Adrenal gland (tissue), 12 donors: ENCODE results near the gene KLK14. TPM values are rescaled to one million over a fixed set of nuclear protein-coding genes. Genes with fewer than 3 reads are reported as not detected.
A peak's percentile ranks its signal among the peaks of the same experiment; 100 is the strongest.

Source experiments
- DNase-seq, 7 donors: peaks; one replicate each; pipeline ENCODE4 v3.0.0-alpha.2; 2019 to 2020
- H3K27ac ChIP-seq, 5 donors: fragments of 200-600 bp; sonication (generic) in 4 of 5; 1 replicate in 3 of 5; 2 replicates in 2 of 5; pipeline versions ENCODE4 v1.5.1 to v1.8.0; 2016 to 2020; ENCODE audit warnings: mild to moderate bottlenecking in 1 of 5
- H3K27me3 ChIP-seq: fragments of 200-600 bp; 2 replicates; pipeline ENCODE4 v1.8.0; 2021
- H3K36me3 ChIP-seq, 2 donors: fragments of 200-600 bp; replicated peaks in 1 of 2; 1 replicate in 1 of 2; 2 replicates in 1 of 2; pipeline versions ENCODE4 v1.5.1 to v1.8.0; 2018 to 2022
- H3K4me1 ChIP-seq, 2 donors: fragments of 200-600 bp; replicated peaks in 1 of 2; 1 replicate in 1 of 2; 2 replicates in 1 of 2; pipeline versions ENCODE4 v1.5.1 to v1.8.0; 2018 to 2021
- H3K4me3 ChIP-seq, 4 donors: fragments of 200-600 bp; sonication (generic) in 3 of 4; one replicate each; pipeline ENCODE4 v1.5.1; 2016 to 2018
- H3K9me3 ChIP-seq, 3 donors: fragments of 200-600 bp; sonication (generic) in 1 of 3; replicated peaks in 1 of 3; 1 replicate in 2 of 3; 2 replicates in 1 of 3; pipeline versions ENCODE4 v1.5.1 to v1.8.0; 2016 to 2021
- POLR2A ChIP-seq, 2 donors: fragments of 450-650 bp; IDR thresholded peaks; one replicate each; pipeline ENCODE4 v1.6.1; 2017; ENCODE audit warnings: antibody characterized with exemption in 2 of 2, mild to moderate bottlenecking in 2 of 2, moderate library complexity in 1 of 2
- whole genome bisulfite sequencing, 4 donors: extraction: QIAGEN DNeasy Blood & Tissue Kit in 2 of 4; methylation state at CpG; one replicate each; pipeline versions ENCODE4 v1.1.5 to v1.1.7; 2013 to 2017; 5-methylcytosine and 5-hydroxymethylcytosine counted together
- intact Hi-C, 2 donors: fragments of 100-400 bp; cut with DNase I; formaldehyde crosslinking; loops; one replicate each; pipeline versions ENCODE4 v1.14.1 to v1.15.0; 2022 to 2023
- polyA plus RNA-seq, 3 donors: library from polyadenylated mRNA; stranded (reverse); fragments of 200-250 nt in 2 of 3; fragments of 350-450 nt in 1 of 3; fragmentation: Illumina TruSeq in 1 of 3; extraction: RNeasy Lipid Tissue Mini Kit (QIAGEN cat#74804) in 1 of 3; gene quantifications; one replicate each; pipeline ENCODE4 v1.2.3, GENCODE V29; 2013 to 2014
- total RNA-seq, 9 donors: library from RNA; depleted of rRNA in 4 of 9; stranded (reverse); fragments of >200 nt in 4 of 9; fragments of 120-200 nt in 1 of 9; fragmentation: NEBNext Ultra II Directional in 1 of 9; extraction: Animal tissue kit (Norgen Biotek cat#: 25700) in 1 of 9; gene quantifications; one replicate each; pipeline versions ENCODE4 v1.1.0 to v1.2.4, GENCODE V29; 2013 to 2023
- TF ChIP-seq, protein P1 (sequence below), 6 experiments: fragments of 450-650 bp in 4 of 6; fragments of 200-600 bp in 2 of 6; sonication (generic) in 1 of 6; IDR thresholded peaks; 1 replicate in 5 of 6; 2 replicates in 1 of 6; pipeline versions ENCODE4 v1.5.1 to v1.8.0; 2016 to 2021; ENCODE audit warnings: antibody characterized with exemption in 6 of 6, mild to moderate bottlenecking in 2 of 6, moderate library complexity in 1 of 6
- donor health status: healthy with polysubstance abuse.
- donor health status: Bipolar disorder and iron deficiency.
- donor health status: DM: yes; HTN: yes; CAD: no.
- donor health status: DM: no; HTN: no; CAD: no.
- donor health status: DM: no; HTN: no; CAD: no.
- donor health status: DM: yes; HTN: yes; CAD: no.

KLK14 gene
- total and polyA plus RNA-seq, 12 donors = 0.25 to 0.81 (median 0.57) TPM; not detected in 8

GRCh38 chr19:51108805-51109146 lies 26.1 kb upstream of the KLK14 start:
- Histone ChIP-seq H3K9me3 (no peaks in the 10 kb centered on the region), H3K4me1 (peaks cover 9 to 13% of the 10 kb centered on the region in 2 donors), H3K27me3 (no peaks in the 10 kb centered on the region), H3K4me3 (peak overlapping the region in 2 of 4 donors; percentile 64 to 69), H3K27ac (peak overlapping the region in 2 of 5 donors; percentile 45 to 71), H3K36me3 (peaks cover 0 to 3% of the 10 kb centered on the region in 2 donors)
- 3 to 8% (median 5%) methylated on average over 14 to 15 of the region's 15 CpGs for WGBS, 4 donors
- intact Hi-C loops = no loop called here
- TF ChIP-seq, protein P1, sequence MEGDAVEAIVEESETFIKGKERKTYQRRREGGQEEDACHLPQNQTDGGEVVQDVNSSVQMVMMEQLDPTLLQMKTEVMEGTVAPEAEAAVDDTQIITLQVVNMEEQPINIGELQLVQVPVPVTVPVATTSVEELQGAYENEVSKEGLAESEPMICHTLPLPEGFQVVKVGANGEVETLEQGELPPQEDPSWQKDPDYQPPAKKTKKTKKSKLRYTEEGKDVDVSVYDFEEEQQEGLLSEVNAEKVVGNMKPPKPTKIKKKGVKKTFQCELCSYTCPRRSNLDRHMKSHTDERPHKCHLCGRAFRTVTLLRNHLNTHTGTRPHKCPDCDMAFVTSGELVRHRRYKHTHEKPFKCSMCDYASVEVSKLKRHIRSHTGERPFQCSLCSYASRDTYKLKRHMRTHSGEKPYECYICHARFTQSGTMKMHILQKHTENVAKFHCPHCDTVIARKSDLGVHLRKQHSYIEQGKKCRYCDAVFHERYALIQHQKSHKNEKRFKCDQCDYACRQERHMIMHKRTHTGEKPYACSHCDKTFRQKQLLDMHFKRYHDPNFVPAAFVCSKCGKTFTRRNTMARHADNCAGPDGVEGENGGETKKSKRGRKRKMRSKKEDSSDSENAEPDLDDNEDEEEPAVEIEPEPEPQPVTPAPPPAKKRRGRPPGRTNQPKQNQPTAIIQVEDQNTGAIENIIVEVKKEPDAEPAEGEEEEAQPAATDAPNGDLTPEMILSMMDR (IDR thresholded peaks at IDR 0.05) = peak in 1 of 6 experiments; percentile 1
- TF ChIP-seq POLR2A (IDR thresholded peaks at IDR 0.05) = no peak
- no peak for DNase-seq

DNA sequence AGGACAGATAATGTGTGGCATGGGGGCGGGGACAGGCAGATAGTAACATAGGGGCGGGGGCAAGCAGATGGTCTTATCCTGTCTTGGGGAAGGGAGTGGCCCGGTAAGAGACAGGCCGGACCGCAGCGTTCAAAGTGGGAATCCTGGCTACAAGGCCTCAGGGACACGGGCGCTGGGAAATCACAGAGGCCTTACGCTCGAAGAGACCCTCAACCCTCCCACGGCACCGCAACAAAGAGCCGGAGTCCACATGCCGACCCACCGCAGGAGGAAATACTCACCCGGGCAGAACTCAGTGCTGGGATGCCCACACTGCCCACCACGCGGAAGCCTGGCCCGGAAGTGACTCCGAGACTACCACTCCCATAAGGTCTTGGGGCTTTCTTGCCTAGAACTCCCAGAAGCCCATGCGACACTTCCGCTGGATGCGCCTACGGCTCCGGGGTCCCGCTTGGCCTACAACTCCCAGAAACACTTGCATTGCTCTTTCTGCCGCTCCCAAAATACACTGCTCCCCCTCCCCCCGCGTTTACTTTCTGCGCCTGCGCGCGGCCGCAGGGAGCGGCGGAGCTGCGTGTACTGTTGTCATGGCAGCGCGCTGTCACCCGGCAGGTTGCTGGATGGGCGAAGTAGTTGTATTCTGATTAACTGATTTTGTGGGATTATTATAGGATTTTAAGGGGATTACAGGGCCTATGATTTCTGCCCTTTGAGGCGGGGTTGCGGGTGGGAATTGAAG lies 25.5 kb upstream of the KLK14 start, which contains the start of gene CTU1:
Gene CTU1 (minus strand): TSS at position 344 of the 739 bp plus-strand sequence. CDS start 3,840 bp downstream, outside the sequence.
- H3K4me3 ChIP-seq = peak within 1 kb of the TSS; percentile 64 to 84 (median 69)
- TF ChIP-seq POLR2A (IDR thresholded peaks at IDR 0.05) = peak in 1 of 2 donors; percentile 59
- TF ChIP-seq, protein P1 (IDR thresholded peaks at IDR 0.05) = peak in 5 of 6 experiments; percentile 11 to 63 (median 38)
- H3K27ac ChIP-seq = peak within 1 kb of the TSS; percentile 10 to 72 (median 49)
- H3K27me3 ChIP-seq = no peaks in the 10 kb centered on the region
- DNase-seq = peak; percentile 99
- peaks cover 9 to 13% of the 10 kb centered on the region in 2 donors for H3K4me1 ChIP-seq
- no peaks in the 10 kb centered on the region for H3K9me3 ChIP-seq
- WGBS, 4 donors = 0 to 1% (median 0%) methylated on average over 32 to 43 of the region's 43 CpGs
- H3K36me3 ChIP-seq = peaks cover 0 to 7% of the 10 kb centered on the region in 2 donors
- intact Hi-C loops = no loop called here

GRCh38 chr19:51107406-51108065 lies 24.8 kb upstream of the KLK14 start:
- Histone ChIP-seq H3K36me3 (peaks cover 0 to 13% of the 10 kb centered on the region in 2 donors), H3K4me3 (peak overlapping the region; percentile 64 to 84 (median 69)), H3K9me3 (no peaks in the 10 kb centered on the region), H3K4me1 (peaks cover 9 to 13% of the 10 kb centered on the region in 2 donors), H3K27me3 (no peaks in the 10 kb centered on the region), H3K27ac (peak overlapping the region; percentile 10 to 72 (median 49))
- peak in 1 of 7 donors; percentile 39 for DNase-seq
- WGBS, 4 donors = 9 to 22% (median 10%) methylated on average over 13 to 18 of the region's 18 CpGs
- intact Hi-C loops = no loop called here
- TF ChIP-seq POLR2A (IDR thresholded peaks at IDR 0.05) = no peak
- TF ChIP-seq, protein P1 (IDR thresholded peaks at IDR 0.05) = no peak

DNA sequence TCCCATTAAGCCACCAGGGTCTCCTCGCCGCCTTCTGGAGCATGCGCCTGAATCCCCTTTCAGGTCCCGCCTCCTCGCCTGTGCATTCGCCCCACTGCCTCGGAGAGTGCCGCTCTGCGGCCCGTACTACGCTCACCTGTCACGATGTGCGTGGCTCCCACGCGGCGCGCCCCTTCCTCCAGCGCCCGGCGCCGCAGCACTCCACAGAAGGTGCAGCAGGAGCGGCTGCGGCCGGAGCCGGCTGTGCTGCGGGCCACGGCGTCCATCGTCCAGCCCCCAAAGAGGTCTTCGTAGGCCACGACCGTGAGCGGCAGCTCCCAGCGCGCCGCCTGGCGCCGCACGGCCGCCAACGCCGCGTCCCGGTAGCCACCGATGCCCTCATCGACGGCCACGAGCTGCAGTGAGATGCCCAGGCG lies 21.2 kb upstream of the KLK14 start:
- Histone ChIP-seq H3K27me3 (no peaks in the 10 kb centered on the region), H3K4me3 (no peak overlapping the region), H3K4me1 (peaks cover 9 to 23% of the 10 kb centered on the region in 2 donors), H3K36me3 (peaks cover 0 to 19% of the 10 kb centered on the region in 2 donors), H3K9me3 (no peaks in the 10 kb centered on the region), H3K27ac (no peak overlapping the region)
- intact Hi-C loops = no loop called here
- WGBS, 4 donors = 80 to 100% (median 85%) methylated on average over 3 to 49 of the region's 49 CpGs
- TF ChIP-seq, protein P1 (IDR thresholded peaks at IDR 0.05) = no peak
- TF ChIP-seq POLR2A (IDR thresholded peaks at IDR 0.05) = no peak
- DNase-seq = no peak
